Mucosa of gallbladder (tissue), 1 donor: Measurements from ENCODE around the gene LPP. TPM values are rescaled to one million over a fixed set of nuclear protein-coding genes. Genes with fewer than 3 reads are reported as not detected.

Experiments used
- DNase-seq: peaks from one replicate; pipeline ENCODE4 v3.0.0-alpha.2; 2020; ENCODE audit warnings: low spot score
- total RNA-seq: library from RNA; stranded (reverse); gene quantifications from one replicate; pipeline ENCODE4 v1.2.1, GENCODE V29; 2021
- donor health status: DM: no; HTN: no; CAD: no.

The LPP gene
- total RNA-seq, 1 donor from 2014 or later, result 478 TPM

GRCh38 chr3:188299068-188299467, 145.1 kb downstream of the LPP start:
- DNase-seq, result no peak

GRCh38 chr3:188299708-188300107, 145.8 kb downstream of the LPP start:
- no peak for DNase-seq

- DNase-seq, result no peak
Measured at GRCh38 chr3:188301147-188301546, 147.2 kb downstream of the LPP start.

GRCh38 chr3:188303286-188303799, 149.4 kb downstream of the LPP start:
- no peak for DNase-seq

GRCh38 chr3:188303823-188304222, 149.9 kb downstream of the LPP start:
- DNase-seq, result no peak

- no peak for DNase-seq
Measured at GRCh38 chr3:188304501-188304900, 150.5 kb downstream of the LPP start.

- DNase-seq, result no peak
Measured at GRCh38 chr3:188305220-188305619, 151.3 kb downstream of the LPP start.

- DNase-seq, result no peak
Measured at GRCh38 chr3:188306435-188307005, 152.6 kb downstream of the LPP start.

GRCh38 chr3:188309437-188310269, 155.7 kb downstream of the LPP start:
- DNase-seq, result no peak

GRCh38 chr3:188310270-188310710, 156.3 kb downstream of the LPP start:
- no peak for DNase-seq

- no peak for DNase-seq
Measured at GRCh38 chr3:188315553-188315952, 161.6 kb downstream of the LPP start.

GRCh38 chr3:188316021-188316722, 162.2 kb downstream of the LPP start:
- no peak for DNase-seq

- no peak for DNase-seq
Measured at GRCh38 chr3:188316723-188317070, 162.7 kb downstream of the LPP start.

GRCh38 chr3:188319569-188319968, 165.6 kb downstream of the LPP start:
- no peak for DNase-seq

GRCh38 chr3:188320757-188321156, 166.8 kb downstream of the LPP start:
- DNase-seq, result no peak

GRCh38 chr3:188321258-188321657, 167.3 kb downstream of the LPP start:
- DNase-seq, result no peak

- no peak for DNase-seq
Measured at GRCh38 chr3:188322135-188322887, 168.4 kb downstream of the LPP start.

- no peak for DNase-seq
Measured at GRCh38 chr3:188323067-188323842, 169.3 kb downstream of the LPP start.

- no peak for DNase-seq
Measured at GRCh38 chr3:188326111-188326510, 172.2 kb downstream of the LPP start.

GRCh38 chr3:188326968-188327367, 173.0 kb downstream of the LPP start:
- DNase-seq, result no peak

- no peak for DNase-seq
Measured at GRCh38 chr3:188327433-188327832, 173.5 kb downstream of the LPP start.
